Measurements from ENCODE around the gene ZNF593.

GRCh38 chr1:26124418-26125331 is 45.0 kb upstream of the ZNF593 start:
- TF ChIP-seq CTCF (IDR thresholded peaks at IDR 0.05; ENCODE audit: low read depth, low read length) (no peak), POLR2A (IDR thresholded peaks at IDR 0.05; ENCODE audit: extremely low read depth, insufficient read length) (no peak), MYC (IDR thresholded peaks at IDR 0.05; ENCODE audit: low read depth, low read length) (no peak)

Data from NB4 (cell line).